HCT116 (cell line): Measurements from ENCODE around the gene PDE6A. TPM values are rescaled to one million over a fixed set of nuclear protein-coding genes. Genes with fewer than 3 reads are reported as not detected.

ENCODE experiments used
- ATAC-seq: fragments of 200-7000 bp; cut with Tn5 transposase; 2 replicates; pipeline ENCODE4 v1.9.1; 2020; ENCODE audit warnings: mild to moderate bottlenecking, moderate library complexity
- BruUV-seq: library from RNA; stranded (reverse); fragments of 400-500 nt; replicated peaks from 2 replicates; lab custom pipeline; 2021; lab: Mats Ljungman, UMichigan
- CTCF ChIA-PET: fragments of 300-600 bp; sonication (Branson Sonifier 250); formaldehyde crosslinking; loops from one replicate; lab custom pipeline; 2021; ENCODE audit warnings: antibody characterized with exemption; lab: Charles Lee
- POLR2A ChIA-PET: fragments of 300-600, 350-600 bp; sonication (Branson Sonifier 250); formaldehyde crosslinking; loops from one replicate; lab custom pipeline; 2021; ENCODE audit warnings: antibody characterized with exemption; lab: Charles Lee
- RAD21 ChIA-PET, 2 experiments: fragments of 300-600 bp; sonication (Branson Sonifier 250); formaldehyde crosslinking; loops; one replicate each; lab custom pipeline; 2023; ENCODE audit warnings: low total read pairs in 2 of 2; ENCODE audit not compliant: uncharacterized antibody in 2 of 2, unreplicated experiment in 2 of 2, low non-redundant PET in 1 of 2; lab: Charles Lee
- DNase-seq: peaks from one replicate; pipeline ENCODE4 v3.0.0-alpha.2; 2010; ENCODE audit warnings: low read depth, low spot score
- H2AFZ ChIP-seq: fragments of 200-600 bp; shearing (Covaris generic), sonication (generic); 2 replicates; pipeline ENCODE4 v1.6.1; 2017; ENCODE audit warnings: low read depth, mixed run types, mixed read lengths, antibody characterized with exemption, low read length; ENCODE audit not compliant: poor library complexity, severe bottlenecking
- H3K27ac ChIP-seq: 2 replicates; pipeline ENCODE4 v1.5.1; 2012; ENCODE audit warnings: low read depth, low read length
- H3K27me3 ChIP-seq: fragments of 200-600 bp; sonication (generic); 2 replicates; pipeline ENCODE4 v1.6.1; 2016; ENCODE audit warnings: mixed run types, low read length, mixed read lengths; ENCODE audit not compliant: insufficient read depth
- H3K36me3 ChIP-seq, 2 experiments: fragments of 200-500 bp in 1 of 2; fragments of 200-600 bp in 1 of 2; sonication (Bioruptor generic) in 1 of 2; sonication (generic) in 1 of 2; 2 replicates each; pipeline versions ENCODE4 v1.5.1 to v1.6.1; 2014 to 2016; ENCODE audit warnings: low read length in 2 of 2, inconsistent platforms in 1 of 2, mixed read lengths in 1 of 2, mixed run types in 1 of 2; ENCODE audit not compliant: insufficient read depth in 2 of 2, control insufficient read depth in 1 of 2
- H3K4me1 ChIP-seq, 2 experiments: fragments of 200-600 bp in 1 of 2; sonication (generic) in 1 of 2; 2 replicates each; pipeline versions ENCODE4 v1.5.1 to v1.6.1; 2012 to 2017; ENCODE audit warnings: low read length in 2 of 2, inconsistent platforms in 1 of 2, mild to moderate bottlenecking in 1 of 2, mixed read lengths in 1 of 2, mixed run types in 1 of 2, moderate library complexity in 1 of 2; ENCODE audit not compliant: insufficient read depth in 2 of 2, control insufficient read depth in 1 of 2
- H3K4me2 ChIP-seq: fragments of 200-600 bp; sonication (generic); 2 replicates; pipeline ENCODE4 v1.6.1; 2017; ENCODE audit warnings: mixed run types, low read length, mixed read lengths
- H3K4me3 ChIP-seq, 2 experiments: fragments of 200-600 bp in 1 of 2; sonication (generic) in 1 of 2; replicated peaks in 1 of 2; 2 replicates each; pipeline ENCODE4 v1.5.1; 2011 to 2016; ENCODE audit warnings: low read length in 2 of 2, control low read depth in 1 of 2, low read depth in 1 of 2, mild to moderate bottlenecking in 1 of 2, mixed read lengths in 1 of 2, mixed run types in 1 of 2
- H3K79me2 ChIP-seq: fragments of 200-600 bp; sonication (generic); 2 replicates; pipeline ENCODE4 v1.6.1; 2017; ENCODE audit warnings: mild to moderate bottlenecking, mixed run types, low read length, moderate library complexity, mixed read lengths; ENCODE audit not compliant: insufficient read depth
- H3K9ac ChIP-seq: fragments of 200-600 bp; sonication (generic); 2 replicates; pipeline ENCODE4 v1.6.1; 2016; ENCODE audit warnings: low read length, mixed read lengths
- H3K9me2 ChIP-seq: fragments of 200-600 bp; sonication (generic), shearing (Covaris generic); 2 replicates; pipeline ENCODE4 v1.6.1; 2017; ENCODE audit warnings: mixed run types, mild to moderate bottlenecking, moderate library complexity; ENCODE audit not compliant: insufficient read depth
- H3K9me3 ChIP-seq, 2 experiments: fragments of 200-500 bp in 1 of 2; fragments of 200-600 bp in 1 of 2; sonication (Bioruptor generic) in 1 of 2; sonication (generic) in 1 of 2; 2 replicates each; pipeline ENCODE4 v1.6.1; 2014 to 2017; ENCODE audit warnings: low read length in 2 of 2, mixed read lengths in 2 of 2, inconsistent platforms in 1 of 2, low read depth in 1 of 2, mild to moderate bottlenecking in 1 of 2, mixed run types in 1 of 2, moderate library complexity in 1 of 2; ENCODE audit not compliant: control insufficient read depth in 1 of 2, insufficient read depth in 1 of 2
- H4K20me1 ChIP-seq: fragments of 200-600 bp; sonication (generic), shearing (Covaris generic); 2 replicates; pipeline ENCODE4 v1.6.1; 2017; ENCODE audit warnings: mixed run types, mild to moderate bottlenecking, moderate library complexity; ENCODE audit not compliant: insufficient read depth
- ATF3 ChIP-seq: IDR thresholded peaks from 2 replicates; pipeline ENCODE4 v1.6.1; 2012
- CEBPB ChIP-seq: IDR thresholded peaks from 2 replicates; pipeline ENCODE4 v1.6.1; 2012; ENCODE audit warnings: low read depth
- CTCF ChIP-seq, 3 experiments: fragments of 200-600 bp in 1 of 3; sonication (generic) in 1 of 3; IDR thresholded peaks in 2 of 3; conservative IDR thresholded peaks in 1 of 3; 2 replicates each; pipeline ENCODE4 v1.5.1; 2012 to 2017; ENCODE audit warnings: low read depth in 2 of 3, low read length in 2 of 3, antibody characterized with exemption in 1 of 3, borderline replicate concordance in 1 of 3, control low read depth in 1 of 3, mild to moderate bottlenecking in 1 of 3, mixed read lengths in 1 of 3, mixed run types in 1 of 3, moderate library complexity in 1 of 3; ENCODE audit not compliant: insufficient read depth in 1 of 3
- FOSL1 ChIP-seq: IDR thresholded peaks from 2 replicates; pipeline ENCODE4 v1.6.1; 2012; ENCODE audit warnings: low read depth
- POLR2A ChIP-seq: IDR thresholded peaks from 2 replicates; pipeline ENCODE4 v1.7.0; 2011; ENCODE audit warnings: borderline replicate concordance; ENCODE audit not compliant: insufficient read depth, insufficient read length; ENCODE audit errors: extremely low read depth
- RAD21 ChIP-seq: IDR thresholded peaks from 2 replicates; pipeline ENCODE4 v1.6.1; 2012; ENCODE audit warnings: low read depth, mild to moderate bottlenecking
- REST ChIP-seq: IDR thresholded peaks from 2 replicates; pipeline ENCODE4 v1.6.1; 2012; ENCODE audit warnings: low read depth
- SIN3A ChIP-seq: IDR thresholded peaks from 2 replicates; pipeline ENCODE4 v1.6.1; 2012; ENCODE audit warnings: low read depth
- ZNF274 ChIP-seq: fragments of 200-500 bp; sonication (Bioruptor generic); IDR thresholded peaks from 2 replicates; pipeline ENCODE4 v1.6.1; 2014; ENCODE audit warnings: mild to moderate bottlenecking, low read depth, low read length, inconsistent platforms
- intact Hi-C: fragments of 100-400 bp; cut with micrococcal nuclease; formaldehyde crosslinking; loops from 2 replicates; pipeline ENCODE4 v1.10.0; 2022
- total RNA-seq: library from RNA; stranded (reverse); gene quantifications from one replicate; pipeline ENCODE4 v1.2.1, GENCODE V29; 2021; ENCODE audit not compliant: unreplicated experiment

The PDE6A gene
- total RNA-seq, 1 experiment from 2014 or later = not detected

GRCh38 chr5:149836451-149837139 is 108.0 kb downstream of the PDE6A start:
- intact Hi-C loops = loop anchor here (1.0 to 2.0 kb wide), 3 partner anchors 126 to 382 kb away; no protein-coding TSS in a partner anchor
- Histone ChIP-seq H3K4me2 (no peak overlapping the region), H3K9me3 (no peaks in the 10 kb centered on the region), H3K27ac (no peak overlapping the region), H3K79me2 (no peaks in the 10 kb centered on the region), H2AFZ (no peak overlapping the region), H3K4me1 (peaks cover 0 to 11% of the 10 kb centered on the region in 2 experiments; a peak in 2 of 4 replicates), H3K9me2 (no peaks in the 10 kb centered on the region), H4K20me1 (no peaks in the 10 kb centered on the region), H3K36me3 (no peaks in the 10 kb centered on the region), H3K9ac (no peak overlapping the region), H3K4me3 (no peak overlapping the region), H3K27me3 (no peaks in the 10 kb centered on the region)
- ChIA-PET POLR2A (no interaction called here), RAD21 (interaction anchor here in 1 of 2 experiments (0.7 to 2.3 kb wide), 2 partner anchors 154 to 156 kb away, joined by 3 to 11 read pairs; no protein-coding TSS in a partner anchor), CTCF (interaction anchor here (0.8 to 4.4 kb wide), 4 partner anchors 125 to 381 kb away, joined by 3 to 88 read pairs (median 16); partner anchors contain the start of gene SLC26A2)
- BruUV-seq = no TSS peak
- DNase-seq (no peak), ATAC-seq (no peak)
- no peak for TF ChIP-seq RAD21
- no peak for TF ChIP-seq SIN3A
- TF ChIP-seq ZNF274 = no peak
- TF ChIP-seq FOSL1 = no peak
- TF ChIP-seq ATF3 = no peak
- TF ChIP-seq CEBPB = no peak
- no peak for TF ChIP-seq POLR2A
- no peak for TF ChIP-seq REST
- TF ChIP-seq CTCF (IDR thresholded peaks at IDR 0.05 in 2 of 3, conservative IDR thresholded peaks at IDR 0.05 in 1 of 3; ENCODE audit: borderline replicate concordance in 1 of 3, insufficient read depth in 1 of 3, low read depth in 2 of 3, low read length in 2 of 3) = no peak
